ENCODE data around the gene GLOD5. TPM values are rescaled to one million over a fixed set of nuclear protein-coding genes. Genes with fewer than 3 reads are reported as not detected.

GLOD5 gene
- total and polyA plus RNA-seq, 9 of the 15 experiments (the other 6 are each of a cell fraction or from before 2014, with no cell fraction given), result 0.27 to 4.4 (median 2.2) TPM

- TF ChIP-seq CREB5 (CRISPR knock-in tag; IDR thresholded peaks at IDR 0.05) (no peak), PKNOX1 (IDR thresholded peaks at IDR 0.05) (peak; percentile 98), SNIP1 (IDR thresholded peaks at IDR 0.05; ENCODE audit: low read depth) (no peak), RBFOX2 (IDR thresholded peaks at IDR 0.05; ENCODE audit: low read depth, low read length) (no peak), ZNF586 (CRISPR knock-in tag; conservative IDR thresholded peaks at IDR 0.05) (no peak), CTCFL (IDR thresholded peaks at IDR 0.05; ENCODE audit: borderline replicate concordance, insufficient read depth, low read depth, low read length, poor library complexity, severe bottlenecking) (no peak), ZNF407 (IDR thresholded peaks at IDR 0.05; ENCODE audit: low read depth) (no peak), GABPB1 (CRISPR knock-in tag; IDR thresholded peaks at IDR 0.05) (no peak), ZNF830 (CRISPR knock-in tag; IDR thresholded peaks at IDR 0.05) (no peak), ATF7 (IDR thresholded peaks at IDR 0.05) (peak; percentile 22), MAFK (IDR thresholded peaks at IDR 0.05; ENCODE audit: low read length) (no peak), KAT2B (IDR thresholded peaks at IDR 0.05; ENCODE audit: low read depth, low read length) (no peak), BRCA1 (IDR thresholded peaks at IDR 0.05) (no peak), BRCA1 (CRISPR knock-in tag; IDR thresholded peaks at IDR 0.05) (no peak)
Observed at GRCh38 chrX:48800574-48801279, 39.2 kb downstream of the GLOD5 start (continued).
